Pancreas (tissue), 10 donors: ENCODE results near the gene FADD. TPM values are rescaled to one million over a fixed set of nuclear protein-coding genes. Genes with fewer than 3 reads are reported as not detected.

Experiments
- ATAC-seq, 4 donors: fragments of 200-7000 bp; cut with Tn5 transposase; one replicate each; pipeline versions ENCODE4 v1.8.0 to v1.9.1; 2020; ENCODE audit warnings: mild to moderate bottlenecking in 4 of 4, moderate library complexity in 4 of 4
- DNase-seq, 6 donors: peaks; one replicate each; pipeline ENCODE4 v3.0.0-alpha.2; 2020
- FAIRE-seq: peaks from 2 replicates; lab custom pipeline; 2012; peaks lifted over from hg19 to GRCh38; lab: Jason Lieb, UNC
- H3K27ac ChIP-seq, 4 donors: fragments of 200-600 bp; sonication (generic); 1 replicate in 3 of 4; 2 replicates in 1 of 4; pipeline versions ENCODE4 v1.5.0 to v1.8.0; 2020
- H3K27me3 ChIP-seq, 4 donors: fragments of 200-600 bp; one replicate each; pipeline ENCODE4 v1.8.0; 2021
- H3K36me3 ChIP-seq, 3 donors: fragments of 200-600 bp; sonication (generic) in 1 of 3; one replicate each; pipeline versions ENCODE4 v1.5.0 to v1.8.0; 2020 to 2021
- H3K4me1 ChIP-seq, 3 donors: fragments of 200-600 bp; one replicate each; pipeline ENCODE4 v1.8.0; 2021
- H3K4me3 ChIP-seq, 4 donors: fragments of 200-600 bp; sonication (generic) in 2 of 4; one replicate each; pipeline versions ENCODE4 v1.5.0 to v1.8.0; 2020 to 2021
- H3K9me3 ChIP-seq, 4 donors: fragments of 200-600 bp; one replicate each; pipeline ENCODE4 v1.8.0; 2021
- WGBS, 2 donors: extraction: QIAGEN DNeasy Blood & Tissue Kit; methylation state at CpG; one replicate each; pipeline ENCODE4 v1.1.7; 2013; 5-methylcytosine and 5-hydroxymethylcytosine counted together
- intact Hi-C, 3 donors: fragments of 100-400 bp; cut with DNase I; formaldehyde crosslinking; loops; one replicate each; pipeline versions ENCODE4 v1.11.1 to v1.14.2; 2022
- polyA plus RNA-seq, 2 donors: library from polyadenylated mRNA; stranded (reverse); fragments of 200-250 nt; gene quantifications; one replicate each; pipeline ENCODE4 v1.2.3, GENCODE V29; 2013
- total RNA-seq, 6 donors: library from RNA; stranded (reverse); fragmentation: NEBNext Ultra II Directional in 4 of 6; extraction: Animal tissue kit (Norgen Biotek cat#: 25700) in 4 of 6; gene quantifications; one replicate each; pipeline versions ENCODE4 v1.2.1 to v1.2.4, GENCODE V29; 2021 to 2023
- TF ChIP-seq, protein P1 (sequence below), 4 donors: fragments of 200-600 bp; sonication (generic) in 3 of 4; IDR thresholded peaks; one replicate each; pipeline versions ENCODE4 v1.5.0 to v1.8.0; 2021; ENCODE audit warnings: antibody characterized with exemption in 4 of 4
- donor health status: healthy with polysubstance abuse.
- donor health status: DM: no; HTN: no; CAD: no; lungs with moderate emphysema.
- donor health status: DM: no; HTN: no; CAD: no.
- donor health status: control.
- donor health status: control.
- donor health status: Bipolar disorder and iron deficiency.
- donor health status: DM: yes; HTN: yes; CAD: no.
- donor health status: DM: no; HTN: no; CAD: no.
- donor health status: DM: no; HTN: no; CAD: no.
- donor health status: DM: yes; HTN: yes; CAD: no.

Gene FADD
- total and polyA plus RNA-seq, 8 donors: 5.1 to 11.6 (median 7.6) TPM

DNA sequence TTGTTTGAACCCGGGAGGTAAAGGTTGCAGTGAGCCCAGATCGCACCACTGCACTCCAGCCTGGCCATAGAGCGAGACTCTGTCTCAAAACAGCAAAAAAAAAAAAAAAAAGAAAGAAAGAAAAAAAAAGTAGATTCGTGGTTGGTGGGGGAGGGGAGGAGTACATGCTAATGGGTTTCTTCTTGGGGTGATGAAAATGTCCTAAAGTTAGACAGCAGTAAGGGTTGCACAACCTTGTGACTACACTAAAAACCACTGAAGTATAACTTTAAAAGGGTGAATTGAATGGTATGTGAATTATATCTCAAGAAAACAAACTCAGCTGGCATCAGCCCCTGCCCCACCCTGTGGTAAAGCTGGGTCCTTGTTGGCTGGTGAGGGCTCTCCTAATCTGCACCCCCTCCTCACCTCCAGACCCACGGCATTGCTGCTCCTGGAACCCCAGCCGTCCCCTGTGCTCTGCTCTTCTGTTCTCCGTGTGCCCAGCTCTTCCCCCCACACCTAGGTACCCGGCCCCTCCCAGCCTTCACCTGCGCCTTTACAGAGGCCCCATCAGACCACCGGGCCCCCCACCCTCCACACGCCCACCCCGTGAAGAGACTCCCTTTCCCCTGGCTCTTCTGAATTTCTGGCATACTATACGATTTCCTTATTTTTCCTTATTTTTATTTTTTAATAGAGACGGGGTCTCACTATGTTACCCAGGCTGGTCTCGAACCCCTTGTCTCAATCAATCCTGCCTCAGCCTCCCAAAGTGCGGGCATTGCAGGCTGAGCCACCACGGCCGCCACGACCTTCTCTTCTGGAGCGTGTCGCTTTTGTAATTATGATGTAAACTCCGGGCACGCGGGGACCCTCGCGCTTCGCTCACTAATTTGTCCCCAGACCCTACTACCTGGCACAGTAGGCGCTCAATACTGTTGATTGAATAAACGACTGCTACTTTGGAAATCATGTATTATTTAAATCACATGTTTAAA lies 924 bp upstream of the FADD start:
- Histone ChIP-seq H3K27ac (peak overlapping the region; percentile 74 to 86 (median 78)), H3K27me3 (no peaks in the 10 kb centered on the region), H3K9me3 (no peaks in the 10 kb centered on the region), H3K36me3 (peaks cover 4 to 10% (median 6%) of the 10 kb centered on the region in 3 donors), H3K4me1 (peaks cover 7 to 14% (median 7%) of the 10 kb centered on the region in 3 donors), H3K4me3 (peak overlapping the region in 2 of 4 donors; percentile 90 to 99)
- WGBS, 2 donors: 73 to 74% methylated on average over 29 of the region's 29 CpGs
- ATAC-seq: no peak
- TF ChIP-seq, protein P1, sequence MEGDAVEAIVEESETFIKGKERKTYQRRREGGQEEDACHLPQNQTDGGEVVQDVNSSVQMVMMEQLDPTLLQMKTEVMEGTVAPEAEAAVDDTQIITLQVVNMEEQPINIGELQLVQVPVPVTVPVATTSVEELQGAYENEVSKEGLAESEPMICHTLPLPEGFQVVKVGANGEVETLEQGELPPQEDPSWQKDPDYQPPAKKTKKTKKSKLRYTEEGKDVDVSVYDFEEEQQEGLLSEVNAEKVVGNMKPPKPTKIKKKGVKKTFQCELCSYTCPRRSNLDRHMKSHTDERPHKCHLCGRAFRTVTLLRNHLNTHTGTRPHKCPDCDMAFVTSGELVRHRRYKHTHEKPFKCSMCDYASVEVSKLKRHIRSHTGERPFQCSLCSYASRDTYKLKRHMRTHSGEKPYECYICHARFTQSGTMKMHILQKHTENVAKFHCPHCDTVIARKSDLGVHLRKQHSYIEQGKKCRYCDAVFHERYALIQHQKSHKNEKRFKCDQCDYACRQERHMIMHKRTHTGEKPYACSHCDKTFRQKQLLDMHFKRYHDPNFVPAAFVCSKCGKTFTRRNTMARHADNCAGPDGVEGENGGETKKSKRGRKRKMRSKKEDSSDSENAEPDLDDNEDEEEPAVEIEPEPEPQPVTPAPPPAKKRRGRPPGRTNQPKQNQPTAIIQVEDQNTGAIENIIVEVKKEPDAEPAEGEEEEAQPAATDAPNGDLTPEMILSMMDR (IDR thresholded peaks at IDR 0.05): no peak
- intact Hi-C loops: no loop called here
- peak in 1 of 6 donors; percentile 53 for DNase-seq
- no peak for FAIRE-seq

DNA sequence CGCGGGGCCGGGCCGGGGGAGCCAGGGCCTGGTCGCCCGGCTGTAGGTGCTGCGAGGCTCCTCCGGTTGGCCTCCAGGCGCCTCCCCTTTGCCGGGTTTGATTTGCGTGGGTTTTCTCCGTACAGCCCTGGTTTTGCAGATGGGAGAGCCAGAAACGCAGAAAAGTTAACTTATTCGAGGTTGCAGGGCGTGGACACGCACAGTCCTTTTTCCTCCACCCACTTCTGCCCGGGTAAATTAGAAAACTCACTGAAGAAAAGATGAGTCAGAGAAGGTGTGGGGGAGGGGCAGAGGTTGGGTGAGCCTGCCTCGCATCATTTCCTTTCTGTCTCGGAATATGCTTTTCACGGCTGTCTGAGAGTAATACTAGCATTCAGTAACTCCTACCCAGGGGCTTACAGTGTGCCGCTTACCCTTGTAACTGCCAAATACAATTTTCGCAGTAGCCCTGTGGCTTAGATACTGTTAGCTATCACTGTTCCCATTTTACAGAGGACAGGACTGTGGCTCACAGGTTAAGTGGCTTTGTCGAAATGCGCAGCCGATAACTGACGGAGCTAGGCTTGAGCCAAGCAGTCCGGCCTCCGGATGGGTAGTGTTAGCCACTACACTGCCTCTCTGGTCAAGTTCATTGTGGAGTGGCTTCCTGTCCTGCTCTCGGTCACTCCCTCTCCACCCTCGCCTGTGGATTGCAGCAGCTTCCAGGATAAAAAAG lies 812 bp downstream of the FADD start:
- Histone ChIP-seq H3K4me3 (peak overlapping the region; percentile 90 to 99 (median 94)), H3K4me1 (peaks cover 7 to 14% (median 7%) of the 10 kb centered on the region in 3 donors), H3K36me3 (peaks cover 4 to 19% (median 6%) of the 10 kb centered on the region in 3 donors), H3K27ac (peak overlapping the region; percentile 74 to 86 (median 78)), H3K27me3 (no peaks in the 10 kb centered on the region), H3K9me3 (no peaks in the 10 kb centered on the region)
- peak in 4 of 6 donors; percentile 32 to 65 (median 52) for DNase-seq
- 2 to 4% methylated on average over 30 of the region's 30 CpGs for WGBS, 2 donors
- no peak for FAIRE-seq
- intact Hi-C loops: no loop called here
- peak; percentile 49 to 72 (median 60) for ATAC-seq
- TF ChIP-seq, protein P1 (IDR thresholded peaks at IDR 0.05): no peak

DNA sequence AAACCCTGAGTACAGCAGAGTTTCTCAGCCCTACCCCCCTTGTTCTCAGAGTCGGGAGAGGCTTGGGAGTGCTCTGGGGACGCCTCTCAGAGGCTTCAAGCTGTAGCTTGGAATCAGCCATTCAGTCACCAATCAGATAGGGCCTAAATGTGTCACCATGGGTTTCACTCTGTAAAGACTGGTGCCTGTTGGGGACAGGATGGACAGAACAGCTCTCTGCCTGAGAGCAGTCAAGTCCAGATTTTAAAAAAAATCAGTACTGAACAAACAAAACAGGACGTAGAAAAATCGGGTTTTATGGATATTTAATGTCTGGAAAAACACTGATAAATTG lies 1.3 kb downstream of the FADD start:
- Histone ChIP-seq H3K27me3 (no peaks in the 10 kb centered on the region), H3K27ac (peak overlapping the region in 3 of 4 donors; percentile 76 to 86 (median 79)), H3K4me3 (peak overlapping the region; percentile 90 to 99 (median 94)), H3K9me3 (no peaks in the 10 kb centered on the region), H3K36me3 (peaks cover 4 to 19% (median 6%) of the 10 kb centered on the region in 3 donors), H3K4me1 (peaks cover 7 to 14% (median 7%) of the 10 kb centered on the region in 3 donors)
- WGBS, 2 donors: 14 to 16% methylated on average over 4 of the region's 4 CpGs
- ATAC-seq: peak in 1 of 4 donors; percentile 1
- intact Hi-C loops: no loop called here
- no peak for FAIRE-seq
- no peak for DNase-seq
- TF ChIP-seq, protein P1 (IDR thresholded peaks at IDR 0.05): no peak

DNA sequence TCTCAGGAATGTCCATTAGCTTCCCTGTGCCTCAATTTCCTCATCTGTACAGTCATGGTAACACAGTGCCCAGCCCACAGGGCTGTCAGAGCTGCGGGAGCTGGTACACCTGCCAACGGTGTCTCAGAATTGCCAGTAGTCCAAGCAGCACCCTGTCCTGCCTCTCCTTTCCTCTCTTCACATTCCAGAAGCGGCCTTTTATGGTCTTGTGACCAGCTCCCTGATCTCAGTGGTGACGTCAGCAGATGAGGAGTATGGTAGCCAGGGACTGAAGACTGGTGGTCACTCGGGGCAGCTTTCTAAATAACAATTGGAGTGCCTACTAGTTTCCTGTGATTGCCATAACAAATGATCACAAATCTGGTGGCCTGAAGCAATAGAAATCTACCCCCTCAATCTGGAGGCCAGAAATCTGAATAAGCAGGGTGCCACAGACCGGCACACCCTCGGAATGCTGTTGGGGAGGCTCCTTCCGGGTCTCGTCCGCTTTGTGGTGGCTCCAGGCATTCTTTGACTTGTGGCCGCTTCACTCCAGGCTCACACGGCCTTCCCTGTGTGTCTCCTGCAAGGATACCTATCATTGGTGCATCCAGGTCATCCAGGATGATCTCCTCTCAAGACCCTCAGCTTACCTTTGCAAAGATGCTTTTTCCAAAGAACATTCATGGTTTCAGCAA lies 2.1 kb downstream of the FADD start:
- Histone ChIP-seq H3K36me3 (peaks cover 4 to 19% (median 6%) of the 10 kb centered on the region in 3 donors), H3K27ac (no peak overlapping the region), H3K4me1 (peaks cover 7 to 14% (median 7%) of the 10 kb centered on the region in 3 donors), H3K4me3 (no peak overlapping the region), H3K9me3 (no peaks in the 10 kb centered on the region), H3K27me3 (no peaks in the 10 kb centered on the region)
- DNase-seq (peak in 1 of 6 donors; percentile 40), FAIRE-seq (no peak), ATAC-seq (no peak)
- intact Hi-C loops: no loop called here
- 83 to 87% methylated on average over 12 of the region's 12 CpGs for WGBS, 2 donors
- TF ChIP-seq, protein P1 (IDR thresholded peaks at IDR 0.05): no peak
